AG10803 (cell line): ENCODE results near the gene GRM4.

ENCODE experiments used
- DNase-seq: peaks from one replicate; pipeline ENCODE4 v3.0.0; 2010; ENCODE audit warnings: low read depth
- H3K4me3 ChIP-seq: 2 replicates; pipeline ENCODE4 v1.5.1; 2011; ENCODE audit warnings: mild to moderate bottlenecking, low read length, control low read depth
- TF ChIP-seq, protein P1 (sequence below): conservative IDR thresholded peaks from 2 replicates; pipeline ENCODE4 v1.5.1; 2011; ENCODE audit warnings: mild to moderate bottlenecking, low read length, control low read depth, inconsistent platforms

The GRM4 gene

DNA sequence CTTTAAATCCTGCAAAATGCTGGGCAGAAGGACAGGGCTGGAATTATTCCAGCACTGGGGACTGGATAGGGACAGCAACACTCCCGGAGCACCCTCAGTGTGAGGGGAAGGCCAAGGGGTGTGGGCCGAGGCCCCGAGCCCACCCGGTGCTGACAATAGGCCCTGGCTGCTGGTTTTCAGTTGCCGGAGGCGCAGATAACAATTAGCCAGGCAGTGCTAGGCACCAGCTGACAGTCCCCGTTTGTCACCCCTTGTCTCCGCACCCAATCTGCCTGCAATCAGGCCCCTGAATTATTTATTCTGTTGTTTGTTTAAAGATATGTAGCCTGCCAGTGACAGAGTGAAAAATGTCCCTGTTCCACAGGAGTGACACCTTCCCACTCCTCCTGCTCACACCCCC lies 120.0 kb downstream of the GRM4 start:
- TF ChIP-seq, protein P1, sequence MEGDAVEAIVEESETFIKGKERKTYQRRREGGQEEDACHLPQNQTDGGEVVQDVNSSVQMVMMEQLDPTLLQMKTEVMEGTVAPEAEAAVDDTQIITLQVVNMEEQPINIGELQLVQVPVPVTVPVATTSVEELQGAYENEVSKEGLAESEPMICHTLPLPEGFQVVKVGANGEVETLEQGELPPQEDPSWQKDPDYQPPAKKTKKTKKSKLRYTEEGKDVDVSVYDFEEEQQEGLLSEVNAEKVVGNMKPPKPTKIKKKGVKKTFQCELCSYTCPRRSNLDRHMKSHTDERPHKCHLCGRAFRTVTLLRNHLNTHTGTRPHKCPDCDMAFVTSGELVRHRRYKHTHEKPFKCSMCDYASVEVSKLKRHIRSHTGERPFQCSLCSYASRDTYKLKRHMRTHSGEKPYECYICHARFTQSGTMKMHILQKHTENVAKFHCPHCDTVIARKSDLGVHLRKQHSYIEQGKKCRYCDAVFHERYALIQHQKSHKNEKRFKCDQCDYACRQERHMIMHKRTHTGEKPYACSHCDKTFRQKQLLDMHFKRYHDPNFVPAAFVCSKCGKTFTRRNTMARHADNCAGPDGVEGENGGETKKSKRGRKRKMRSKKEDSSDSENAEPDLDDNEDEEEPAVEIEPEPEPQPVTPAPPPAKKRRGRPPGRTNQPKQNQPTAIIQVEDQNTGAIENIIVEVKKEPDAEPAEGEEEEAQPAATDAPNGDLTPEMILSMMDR, result no peak
- DNase-seq, result no peak
- H3K4me3 ChIP-seq, result no peak overlapping the region

DNA sequence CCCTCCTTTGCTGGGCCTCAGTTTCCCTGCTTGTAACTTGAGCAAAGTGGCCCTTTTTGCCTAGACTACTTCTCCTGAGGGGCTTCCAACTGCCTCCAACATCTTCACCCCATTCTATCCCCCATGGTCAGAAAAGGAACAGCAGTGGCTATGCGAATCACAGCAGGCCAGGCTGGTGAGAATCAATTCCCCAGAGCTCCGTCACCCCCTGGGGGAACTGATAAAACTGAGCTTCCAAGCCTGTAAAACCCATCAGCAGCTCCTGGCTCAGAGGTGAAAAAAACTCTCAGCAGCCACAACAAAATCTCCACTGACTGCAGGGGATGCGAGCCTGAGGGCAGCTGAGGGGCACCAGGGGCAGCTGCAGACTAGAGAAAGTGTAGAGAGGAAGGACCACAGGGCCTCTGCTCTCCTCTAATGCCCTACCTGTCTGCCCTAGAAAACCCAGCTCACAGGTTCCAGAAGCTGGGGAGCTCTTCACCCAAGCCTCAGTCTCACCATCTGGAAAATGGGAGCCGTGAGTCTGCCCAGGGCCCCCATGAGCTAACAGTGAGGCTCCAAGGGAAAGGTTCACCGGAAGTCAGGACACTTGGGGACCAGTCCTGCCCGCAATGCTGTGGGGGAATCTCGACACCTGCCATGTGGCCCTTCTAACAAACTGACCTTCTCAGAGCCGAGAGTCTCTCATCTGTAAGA lies 120.6 kb downstream of the GRM4 start:
- TF ChIP-seq, protein P1, result no peak
- no peak overlapping the region for H3K4me3 ChIP-seq
- no peak for DNase-seq

- DNase-seq, result no peak
- TF ChIP-seq, protein P1, result no peak
- H3K4me3 ChIP-seq, result no peak overlapping the region
These were observed 123.0 kb downstream of the GRM4 start for GRCh38 chr6:34022873-34023255.

DNA sequence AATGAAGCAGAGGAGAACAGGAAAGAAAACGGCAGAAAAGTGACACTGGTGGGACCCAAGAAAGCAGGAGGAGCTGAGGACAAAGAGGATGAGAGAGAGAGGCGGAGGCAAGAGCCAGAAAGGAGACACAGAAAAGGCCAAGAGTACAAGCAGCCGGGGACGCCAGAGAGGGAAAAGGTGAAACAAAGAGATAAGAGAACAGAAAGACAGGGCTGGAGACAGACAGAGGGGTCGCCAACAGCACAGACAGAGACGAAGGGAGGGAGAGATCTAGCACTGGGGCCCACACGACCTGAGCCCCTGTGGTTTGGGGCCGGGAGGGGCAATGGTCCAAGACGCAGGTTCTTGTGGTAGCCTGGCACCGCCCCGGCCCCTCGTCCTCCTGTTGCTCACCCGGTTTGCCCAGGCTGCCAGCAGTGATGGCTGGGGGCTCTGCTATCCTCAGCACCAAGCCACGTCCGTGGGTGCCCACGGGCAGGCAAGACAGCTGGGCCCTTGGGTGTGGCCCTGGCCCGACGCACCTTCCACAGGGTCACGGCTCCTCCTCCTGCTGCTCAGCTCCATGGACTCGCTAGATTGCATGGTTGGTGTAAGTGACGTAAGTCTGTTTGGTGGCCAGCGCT lies 123.5 kb downstream of the GRM4 start:
- no peak for DNase-seq
- TF ChIP-seq, protein P1, result no peak
- H3K4me3 ChIP-seq, result no peak overlapping the region

DNA sequence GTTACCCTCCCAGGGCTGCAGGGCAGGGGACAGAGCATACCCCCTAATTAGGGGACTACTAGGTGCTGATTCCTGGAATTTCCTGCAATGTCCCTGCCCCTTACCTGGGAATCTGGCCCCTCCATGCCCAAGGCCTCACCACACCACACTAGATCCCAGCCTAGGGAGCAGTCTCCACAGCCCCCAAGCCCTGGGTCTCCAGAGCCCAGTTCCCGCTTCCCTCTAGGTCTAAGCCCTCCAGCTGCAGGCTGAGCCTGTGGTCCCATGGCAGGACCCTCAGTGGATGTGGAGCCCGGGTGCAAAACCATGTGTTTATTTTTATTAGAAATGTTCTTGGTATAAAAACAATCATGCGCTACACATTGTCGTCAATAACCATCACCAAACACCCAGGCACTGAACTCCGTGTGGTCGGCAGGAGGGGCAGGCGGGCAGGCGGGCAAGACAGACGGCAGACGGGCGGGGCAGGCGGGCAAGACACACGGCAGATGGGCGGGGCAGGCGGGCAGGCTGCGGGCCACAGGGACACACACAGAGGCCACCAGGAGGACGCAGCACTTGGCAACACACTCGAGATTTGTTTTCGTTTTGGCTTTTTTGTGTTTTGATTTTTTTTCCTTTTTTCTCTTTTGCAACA lies 124.2 kb downstream of the GRM4 start:
- DNase-seq, result no peak
- H3K4me3 ChIP-seq, result no peak overlapping the region
- TF ChIP-seq, protein P1, result no peak

GRCh38 chr6:34020807-34021553 lies 124.9 kb downstream of the GRM4 start:
- no peak for DNase-seq
- TF ChIP-seq, protein P1, result no peak
- no peak overlapping the region for H3K4me3 ChIP-seq
